ENCODE results near the gene GPAM. TPM values are rescaled to one million over a fixed set of nuclear protein-coding genes. Genes with fewer than 3 reads are reported as not detected.

The GPAM gene
- total and polyA plus RNA-seq, 2 of the 8 experiments (the other 6 are each of a cell fraction or from before 2014, with no cell fraction given), result 5.5 to 15.5 TPM

- H3K79me1 ChIP-seq (ENCODE audit: low read depth, low read length), result no peaks in the 10 kb centered on the region
- H2BK120ac ChIP-seq (replicated peaks; ENCODE audit: low read depth, low read length), result no peak overlapping the region
- no peak overlapping the region for H4K8ac ChIP-seq (ENCODE audit: extremely low read depth, insufficient read depth, low read length)
- no peak for FAIRE-seq
- H2AK5ac ChIP-seq (ENCODE audit: low read depth, low read length), result no peak overlapping the region
- no peak overlapping the region for H3K14ac ChIP-seq (ENCODE audit: insufficient read length)
- no peaks in the 10 kb centered on the region for H3K9me3 ChIP-seq (ENCODE audit: insufficient read depth in 2 of 2, low read depth in 1 of 2, low read length in 1 of 2)
- ChIA-PET POLR2A (ENCODE audit: partially characterized antibody) (no interaction called here), CTCF (ENCODE audit: partially characterized antibody) (interaction anchor here (0.7 to 1.3 kb wide), 5 partner anchors 9 to 202 kb away, joined by 3 read pairs; no protein-coding TSS in a partner anchor)
- no peak for DNase-seq (ENCODE audit: low read depth in 1 of 2, low spot score in 2 of 2)
- H2BK5ac ChIP-seq (ENCODE audit: low read depth, low read length), result no peak overlapping the region
- H3K4me1 ChIP-seq (replicated peaks in 1 of 4; ENCODE audit: control insufficient read depth in 3 of 4, insufficient read depth in 4 of 4, low read length in 3 of 4), result peaks cover 0 to 5% (median 3%) of the 10 kb centered on the region in 4 experiments; a peak in 3 of 7 replicates
- 82% methylated on average over 6 of the region's 6 CpGs; no CpG with 5 or more reads in 1 of the 2 experiments for WGBS, 2 experiments (ENCODE audit: extremely low coverage in 1 of 2, insufficient coverage in 1 of 2, insufficient read length in 1 of 2, insufficient replicate concordance in 2 of 2, low coverage in 1 of 2, low lambda C conversion rate in 2 of 2, missing lambda C conversion rate in 1 of 2)
- no peak overlapping the region for H2BK15ac ChIP-seq (ENCODE audit: low read length)
- no peak overlapping the region for H2AFZ ChIP-seq (ENCODE audit: low read length)
- H3K23ac ChIP-seq (ENCODE audit: insufficient read length), result no peak overlapping the region
- H4K5ac ChIP-seq (ENCODE audit: insufficient read length, low read depth, low read length), result no peak overlapping the region
- H3K27me3 ChIP-seq (replicated peaks in 1 of 4; ENCODE audit: control insufficient read depth in 3 of 4, extremely low read depth in 1 of 4, insufficient read depth in 3 of 4, low read length in 3 of 4), result no peaks in the 10 kb centered on the region
- H2BK12ac ChIP-seq (ENCODE audit: low read depth, low read length), result 0 out of 2 replicates have a peak overlapping the region, but pooled peaks have one; percentile 4
- H3K4me2 ChIP-seq (ENCODE audit: insufficient read depth in 1 of 2, low read depth in 2 of 2, low read length in 2 of 2), result no peak overlapping the region
- H3K79me2 ChIP-seq (ENCODE audit: control insufficient read depth in 1 of 2, insufficient read depth in 2 of 2, low read length in 2 of 2), result no peaks in the 10 kb centered on the region
- no peak overlapping the region for H3K4ac ChIP-seq (replicated peaks; ENCODE audit: insufficient read length, low read depth, low read length)
- H4K91ac ChIP-seq (replicated peaks; ENCODE audit: insufficient read length, low read length), result no peak overlapping the region
- H3K56ac ChIP-seq (replicated peaks; ENCODE audit: insufficient read length, low read depth, low read length), result no peak overlapping the region
- H3K27ac ChIP-seq (ENCODE audit: low read depth, low read length), result no peak overlapping the region
- H2BK20ac ChIP-seq (ENCODE audit: low read length), result no peak overlapping the region
- no peak overlapping the region for H3K9ac ChIP-seq (replicated peaks in 1 of 4; ENCODE audit: extremely low read depth in 1 of 4, low read depth in 3 of 4, low read length in 3 of 4)
- no peaks in the 10 kb centered on the region for H3K23me2 ChIP-seq (ENCODE audit: low read depth, low read length)
- H3K18ac ChIP-seq (ENCODE audit: extremely low read depth, low read length), result no peak overlapping the region
- H3K36me3 ChIP-seq (ENCODE audit: control insufficient read depth in 2 of 4, insufficient read depth in 4 of 4, low read length in 3 of 4), result no peaks in the 10 kb centered on the region
- H3K4me3 ChIP-seq (ENCODE audit: extremely low read depth in 1 of 4, insufficient read depth in 2 of 4, low read depth in 3 of 4, low read length in 4 of 4), result no peak overlapping the region
- no peaks in the 10 kb centered on the region for H4K20me1 ChIP-seq (replicated peaks in 1 of 2; ENCODE audit: control insufficient read depth in 1 of 2, insufficient read depth in 2 of 2, low read length in 2 of 2)
- TF ChIP-seq RNF2 (IDR thresholded peaks at IDR 0.05; ENCODE audit: borderline replicate concordance, low read depth, low read length, missing control alignments, poor library complexity, severe bottlenecking) (no peak), TCF12 (IDR thresholded peaks at IDR 0.05; ENCODE audit: low read depth, low read length) (no peak), RFX5 (IDR thresholded peaks at IDR 0.05; ENCODE audit: borderline replicate concordance, low read depth, low read length) (no peak), NRF1 (IDR thresholded peaks at IDR 0.05; ENCODE audit: low read depth, low read length) (no peak), USF2 (IDR thresholded peaks at IDR 0.05; ENCODE audit: low read length) (no peak), CBX5 (IDR thresholded peaks at IDR 0.05; ENCODE audit: low read depth, low read length) (no peak), RXRA (IDR thresholded peaks at IDR 0.05; ENCODE audit: insufficient read depth, low read depth, low read length) (no peak), SP1 (IDR thresholded peaks at IDR 0.05; ENCODE audit: low read depth, low read length) (no peak), RBBP5 (IDR thresholded peaks at IDR 0.05; ENCODE audit: borderline replicate concordance, low read depth, low read length) (no peak), CREB1 (IDR thresholded peaks at IDR 0.05) (no peak), POU5F1 (IDR thresholded peaks at IDR 0.05; ENCODE audit: low read depth, low read length) (no peak), GABPA (IDR thresholded peaks at IDR 0.05; ENCODE audit: borderline replicate concordance, insufficient read depth, low read length) (no peak)
Measured at GRCh38 chr10:112232670-112233069, 49.1 kb upstream of the GPAM start.

Measured in H1 (cell line).